ENCODE results near the gene RSRC2. TPM values are rescaled to one million over a fixed set of nuclear protein-coding genes. Genes with fewer than 3 reads are reported as not detected.
"Not testable (repeated sequence)": the region's sequence is repeated elsewhere in the genome, so short reads cannot be mapped to it uniquely, and the experiment has no call there.

RSRC2 gene
- total RNA-seq, 1 experiment from 2014 or later = 87.3 TPM

- Histone ChIP-seq H4K20me1 (ENCODE audit: low read length) (no peaks in the 10 kb centered on the region), H3K36me3 (ENCODE audit: low read depth, low read length) (peaks cover 7% of the 10 kb centered on the region), H3K4me2 (ENCODE audit: low read length) (no peak overlapping the region), H3K27ac (ENCODE audit: low read length) (no peak overlapping the region), H3K27me3 (ENCODE audit: low read length) (no peaks in the 10 kb centered on the region), H3F3A (ENCODE audit: low read length, unreplicated experiment) (peaks cover 3% of the 10 kb centered on the region), H2AFZ (ENCODE audit: low read length) (no peak overlapping the region), H3K9me2 (replicated peaks; ENCODE audit: low read length) (no peaks in the 10 kb centered on the region), H3K4me1 (ENCODE audit: insufficient read depth, low read length) (peaks cover 19% of the 10 kb centered on the region), H3K79me2 (ENCODE audit: low read length) (no peaks in the 10 kb centered on the region), H3K4me3 (ENCODE audit: low read length) (no peak overlapping the region), H3K9me3 (ENCODE audit: low read length) (no peaks in the 10 kb centered on the region), H3K9ac (ENCODE audit: low read length) (no peak overlapping the region)
- intact Hi-C loops (cut with micrococcal nuclease) = no loop called here
- DNase-seq (no peak), ATAC-seq (no peak)
- CTCF ChIA-PET = interaction anchor here (1.0 kb wide), 1 partner anchor 69 kb away, joined by 4 read pairs; no protein-coding TSS in a partner anchor
- TF ChIP-seq EZH2phosphoT487 (IDR thresholded peaks at IDR 0.05; ENCODE audit: borderline replicate concordance, low read length) (no peak), EZH2 (IDR thresholded peaks at IDR 0.05; ENCODE audit: low read length, unreplicated experiment) (no peak), CTCF (conservative IDR thresholded peaks at IDR 0.05; ENCODE audit: low read depth, low read length) (no peak)
- no TSS peak for BruUV-seq (replicated peaks)
- POLR2A ChIA-PET (ENCODE audit: unreplicated experiment) = no interaction called here
These were observed 58.8 kb downstream of the RSRC2 start for GRCh38 chr12:122467983-122468382.

- peaks cover 27% of the 10 kb centered on the region for H3K4me1 ChIP-seq (ENCODE audit: insufficient read depth, low read length)
- H3K27ac ChIP-seq (ENCODE audit: low read length) = peak overlapping the region; percentile 92
- H4K20me1 ChIP-seq (ENCODE audit: low read length); CTCF ChIA-PET; H3K79me2 ChIP-seq (ENCODE audit: low read length); H3K9me3 ChIP-seq (ENCODE audit: low read length); H3K4me3 ChIP-seq (ENCODE audit: low read length); H3K9me2 ChIP-seq (replicated peaks; ENCODE audit: low read length); H3K36me3 ChIP-seq (ENCODE audit: low read depth, low read length); BruUV-seq (replicated peaks); POLR2A ChIA-PET (ENCODE audit: unreplicated experiment); H3F3A ChIP-seq (ENCODE audit: low read length, unreplicated experiment); H3K27me3 ChIP-seq (ENCODE audit: low read length): not testable (repeated sequence)
- intact Hi-C loops (cut with micrococcal nuclease) = loop anchor here (1.0 kb wide), 1 partner anchor 43 kb away; no protein-coding TSS in a partner anchor
- peak overlapping the region; percentile 62 for H2AFZ ChIP-seq (ENCODE audit: low read length)
- ATAC-seq (peak; percentile 64), DNase-seq (peak; percentile 95)
- peak overlapping the region; percentile 59 for H3K9ac ChIP-seq (ENCODE audit: low read length)
- peak overlapping the region; percentile 38 for H3K4me2 ChIP-seq (ENCODE audit: low read length)
These were observed 62.3 kb downstream of the RSRC2 start for GRCh38 chr12:122464317-122465042.

GRCh38 chr12:122460641-122461040 lies 66.1 kb downstream of the RSRC2 start:
- H3K4me3 ChIP-seq (ENCODE audit: low read length) = no peak overlapping the region
- no peak overlapping the region for H3K4me2 ChIP-seq (ENCODE audit: low read length)
- H3K4me1 ChIP-seq (ENCODE audit: insufficient read depth, low read length) = peaks cover 22% of the 10 kb centered on the region
- intact Hi-C loops (cut with micrococcal nuclease) = no loop called here
- ATAC-seq (no peak), DNase-seq (no peak)
- H3K27me3 ChIP-seq (ENCODE audit: low read length) = no peaks in the 10 kb centered on the region
- no peaks in the 10 kb centered on the region for H3K9me2 ChIP-seq (replicated peaks; ENCODE audit: low read length)
- H3K27ac ChIP-seq (ENCODE audit: low read length) = no peak overlapping the region
- no peak overlapping the region for H3K9ac ChIP-seq (ENCODE audit: low read length)
- no peak overlapping the region for H2AFZ ChIP-seq (ENCODE audit: low read length)
- no peaks in the 10 kb centered on the region for H3K79me2 ChIP-seq (ENCODE audit: low read length)
- H3F3A ChIP-seq (ENCODE audit: low read length, unreplicated experiment) = no peaks in the 10 kb centered on the region
- CTCF ChIA-PET = no interaction called here
- POLR2A ChIA-PET (ENCODE audit: unreplicated experiment) = no interaction called here
- no peaks in the 10 kb centered on the region for H3K9me3 ChIP-seq (ENCODE audit: low read length)
- H4K20me1 ChIP-seq (ENCODE audit: low read length) = no peaks in the 10 kb centered on the region
- no peaks in the 10 kb centered on the region for H3K36me3 ChIP-seq (ENCODE audit: low read depth, low read length)
- no TSS peak for BruUV-seq (replicated peaks)
- TF ChIP-seq EZH2phosphoT487 (IDR thresholded peaks at IDR 0.05; ENCODE audit: borderline replicate concordance, low read length) (no peak), CTCF (conservative IDR thresholded peaks at IDR 0.05; ENCODE audit: low read depth, low read length) (no peak), EZH2 (IDR thresholded peaks at IDR 0.05; ENCODE audit: low read length, unreplicated experiment) (no peak)

Measured in PC-3 (cell line).